Stomach (tissue), 4 donors: ENCODE results near the gene STRBP.

ENCODE experiments used
- CTCF ChIP-seq, 7 experiments: fragments of 450-650 bp in 4 of 7; fragments of 200-600 bp in 3 of 7; sonication (generic) in 3 of 7; IDR thresholded peaks; one replicate each; pipeline ENCODE4 v1.5.1; 2016 to 2019; ENCODE audit warnings: antibody characterized with exemption in 7 of 7, control low read depth in 2 of 7, mild to moderate bottlenecking in 1 of 7
- EP300 ChIP-seq: sonication (generic); formaldehyde crosslinking; IDR thresholded peaks from one replicate; pipeline ENCODE4 v1.6.1; 2017; ENCODE audit warnings: antibody characterized with exemption
- POLR2A ChIP-seq, 4 donors: fragments of 450-650 bp; IDR thresholded peaks; one replicate each; pipeline ENCODE4 v1.6.1; 2016; ENCODE audit warnings: antibody characterized with exemption in 4 of 4, control low read depth in 2 of 4, mild to moderate bottlenecking in 1 of 4, moderate library complexity in 1 of 4

GRCh38 chr9:123128591-123128990, 139.8 kb downstream of the STRBP start:
- no peak for TF ChIP-seq CTCF (IDR thresholded peaks at IDR 0.05)
- TF ChIP-seq POLR2A (IDR thresholded peaks at IDR 0.05): no peak
- no peak for TF ChIP-seq EP300
